GM11168 (cell line): ENCODE data around the gene TEKT5.

Experiments used
- in situ Hi-C: fragments of 300-500 bp; cut with MboI; formaldehyde crosslinking; loops from one replicate; pipeline ENCODE4 v1.12.0; 2022; ENCODE audit warnings: low sequenced_read_pairs; ENCODE audit not compliant: unreplicated experiment

The TEKT5 gene

DNA sequence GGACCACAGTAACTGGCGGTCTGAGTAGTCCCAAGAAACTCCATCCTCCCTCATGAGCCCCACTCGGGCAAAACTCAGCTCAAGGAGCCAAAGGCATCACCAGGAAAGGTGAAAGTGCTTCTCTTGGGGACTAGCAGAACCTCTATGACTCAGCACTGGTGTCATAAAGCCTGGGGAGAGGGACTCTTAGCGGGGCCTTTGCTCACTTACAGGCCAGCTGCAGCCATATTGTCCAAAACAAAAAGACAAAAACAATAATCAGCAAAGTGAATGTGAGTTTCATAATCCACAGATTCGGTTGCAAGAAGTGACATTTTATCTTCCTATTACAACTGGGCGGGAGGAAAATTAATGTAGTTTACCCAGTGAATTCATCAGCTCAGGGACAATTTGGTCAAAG is at the start of gene TEKT5:
Gene TEKT5 (minus strand): TSS at position 101 of the 400 bp plus-strand sequence. CDS start 57 bp downstream, at position 44.
- in situ Hi-C loops = no loop called here

GRCh38 chr16:10743610-10744369 is 49.1 kb upstream of the TEKT5 start, which contains the start of gene NUBP1:
NUBP1 (plus strand) TSS chr16:10743842; CDS start chr16:10743864, 22 bp downstream.
- in situ Hi-C loops = loop anchor here (10.0 kb wide), 1 partner anchor 171 kb away; no protein-coding TSS in a partner anchor

DNA sequence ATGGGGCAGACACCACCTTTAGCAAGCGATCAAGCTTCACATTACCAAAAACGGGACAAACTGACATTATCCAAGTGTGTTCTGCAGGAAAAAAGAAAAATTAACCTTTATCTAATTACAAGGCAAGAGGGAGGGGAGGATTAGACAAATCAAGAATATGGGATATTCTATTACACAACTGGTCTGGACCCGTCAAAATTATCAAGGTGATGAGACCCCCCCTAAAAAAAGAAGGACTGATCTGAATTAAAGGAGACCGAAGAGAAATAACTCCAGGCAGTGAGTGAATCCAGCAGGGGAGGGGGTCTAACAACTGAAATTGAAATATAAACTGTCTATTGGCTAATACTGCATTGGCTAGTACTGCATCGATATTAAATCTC is 48.5 kb upstream of the TEKT5 start:
- in situ Hi-C loops = loop anchor here (10.0 kb wide), 1 partner anchor 172 kb away; no protein-coding TSS in a partner anchor

DNA sequence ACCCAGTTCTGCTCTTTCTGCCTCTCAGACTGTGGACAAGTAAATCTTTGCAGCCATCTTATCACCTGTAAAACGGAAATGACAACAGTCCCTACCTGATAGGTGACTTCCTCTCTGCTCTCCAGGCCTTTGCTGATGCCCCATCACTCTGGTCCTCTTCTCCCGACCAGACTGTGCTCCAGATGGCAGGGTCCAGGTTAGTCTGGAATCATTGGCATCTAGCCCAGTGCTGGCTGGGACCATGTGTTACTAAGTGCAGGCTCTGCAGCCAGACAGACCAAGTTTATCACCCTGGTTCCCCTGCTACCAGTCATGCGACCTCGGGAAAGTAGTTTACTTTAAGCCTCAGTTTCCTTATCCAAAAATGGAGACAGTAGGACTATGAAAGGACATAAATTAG is 47.1 kb upstream of the TEKT5 start:
- in situ Hi-C loops = loop anchor here (10.0 kb wide), 1 partner anchor 173 kb away; no protein-coding TSS in a partner anchor

GRCh38 chr16:10741249-10741648 is 46.5 kb upstream of the TEKT5 start:
- in situ Hi-C loops = loop anchor here (10.0 kb wide), 1 partner anchor 174 kb away; no protein-coding TSS in a partner anchor

DNA sequence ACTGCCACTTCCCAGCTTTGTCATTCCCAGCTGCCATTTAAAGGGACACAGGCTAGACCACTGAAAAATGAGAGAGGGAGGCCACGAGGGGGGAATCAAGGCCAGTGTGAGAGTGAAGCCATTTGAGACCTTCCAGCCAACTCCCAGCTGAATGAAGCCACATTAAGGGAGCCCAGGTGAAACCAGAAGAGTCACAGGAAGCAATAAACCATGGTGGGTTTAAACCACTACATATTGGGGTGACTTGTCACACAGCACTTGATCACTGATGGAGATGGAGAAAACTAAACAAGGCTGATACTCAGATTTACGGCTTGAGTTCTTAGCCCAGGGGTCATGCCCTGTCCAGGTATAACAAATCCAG is 46.1 kb upstream of the TEKT5 start:
- in situ Hi-C loops = loop anchor here (10.0 kb wide), 1 partner anchor 174 kb away; no protein-coding TSS in a partner anchor

GRCh38 chr16:10740000-10740844 is 45.5 kb upstream of the TEKT5 start:
- in situ Hi-C loops = loop anchor here (5.0 to 10.0 kb wide), 4 partner anchors 175 to 493 kb away; no protein-coding TSS in a partner anchor

DNA sequence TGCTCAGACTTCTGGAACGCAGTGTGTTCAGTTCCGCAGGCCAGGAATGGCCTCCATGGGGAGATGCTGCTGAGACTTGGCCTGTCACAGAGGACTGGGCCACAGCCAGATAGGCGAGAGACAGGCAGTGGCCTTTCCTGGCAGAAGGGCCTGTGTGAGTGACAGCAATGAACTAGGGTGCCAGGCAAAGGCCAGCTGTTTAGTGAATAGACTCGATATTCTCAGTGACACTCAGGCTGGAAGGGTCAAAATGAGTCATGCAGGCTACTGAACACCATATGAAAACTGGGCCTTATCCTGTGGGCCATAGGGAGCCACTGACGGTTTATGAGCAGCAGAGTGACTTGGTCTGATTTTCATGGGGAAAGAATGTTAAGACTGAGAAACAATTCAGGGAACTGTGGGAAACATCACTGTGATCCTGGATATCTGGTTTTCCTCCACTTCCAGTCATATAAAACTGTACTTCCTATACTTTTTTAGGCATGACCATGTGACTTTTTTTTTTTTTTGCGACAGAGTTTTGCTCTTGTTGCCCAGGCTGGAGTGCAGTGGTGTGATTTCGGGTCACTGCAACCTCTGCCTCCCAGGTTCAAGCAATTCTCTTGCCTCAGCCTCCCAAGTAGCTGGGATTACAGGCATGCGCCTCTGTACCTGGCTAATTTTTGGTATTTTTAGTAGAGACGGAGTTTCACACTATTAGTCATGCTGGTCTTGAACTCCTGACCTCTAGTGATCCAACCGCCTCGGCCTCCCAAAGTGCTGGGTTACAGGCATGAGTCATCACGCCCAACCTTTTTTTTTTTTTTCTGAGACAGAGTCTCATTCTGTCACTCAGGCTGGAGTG is 43.7 kb upstream of the TEKT5 start:
- in situ Hi-C loops = loop anchor here (5.0 to 10.0 kb wide), 3 partner anchors 221 to 491 kb away; no protein-coding TSS in a partner anchor

DNA sequence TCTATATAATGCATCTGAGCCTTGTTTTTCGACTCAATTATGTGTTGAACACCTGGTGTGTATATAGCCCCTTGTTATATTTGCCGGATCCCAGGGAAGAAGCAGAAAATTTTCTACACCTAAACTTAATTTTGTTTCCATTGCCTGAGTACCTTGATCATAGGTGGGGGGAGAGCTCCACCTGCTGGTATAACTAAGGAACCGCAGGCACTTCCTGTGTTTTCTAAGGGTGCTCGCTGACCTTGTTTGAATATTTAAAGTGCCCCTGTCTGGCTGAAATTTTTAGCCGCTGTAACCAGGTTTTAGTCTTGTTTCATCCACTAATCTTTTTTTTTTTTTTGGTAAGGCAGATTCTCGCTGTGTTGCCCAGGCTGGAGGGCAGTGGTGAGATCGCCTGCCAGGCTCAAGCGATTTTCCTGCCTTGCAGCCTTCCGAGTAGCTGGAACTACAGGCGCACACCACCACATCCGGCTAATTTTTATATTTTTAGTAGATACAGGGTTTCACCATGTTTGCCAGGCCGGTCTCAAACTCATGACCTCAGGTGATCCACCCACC is 42.4 kb upstream of the TEKT5 start:
- in situ Hi-C loops = loop anchor here (5.0 to 10.0 kb wide), 3 partner anchors 220 to 490 kb away; no protein-coding TSS in a partner anchor

- in situ Hi-C loops = loop anchor here (10.0 kb wide), 1 partner anchor 417 kb away; no protein-coding TSS in a partner anchor
These were observed 37.1 kb upstream of the TEKT5 start for GRCh38 chr16:10731790-10732189.

DNA sequence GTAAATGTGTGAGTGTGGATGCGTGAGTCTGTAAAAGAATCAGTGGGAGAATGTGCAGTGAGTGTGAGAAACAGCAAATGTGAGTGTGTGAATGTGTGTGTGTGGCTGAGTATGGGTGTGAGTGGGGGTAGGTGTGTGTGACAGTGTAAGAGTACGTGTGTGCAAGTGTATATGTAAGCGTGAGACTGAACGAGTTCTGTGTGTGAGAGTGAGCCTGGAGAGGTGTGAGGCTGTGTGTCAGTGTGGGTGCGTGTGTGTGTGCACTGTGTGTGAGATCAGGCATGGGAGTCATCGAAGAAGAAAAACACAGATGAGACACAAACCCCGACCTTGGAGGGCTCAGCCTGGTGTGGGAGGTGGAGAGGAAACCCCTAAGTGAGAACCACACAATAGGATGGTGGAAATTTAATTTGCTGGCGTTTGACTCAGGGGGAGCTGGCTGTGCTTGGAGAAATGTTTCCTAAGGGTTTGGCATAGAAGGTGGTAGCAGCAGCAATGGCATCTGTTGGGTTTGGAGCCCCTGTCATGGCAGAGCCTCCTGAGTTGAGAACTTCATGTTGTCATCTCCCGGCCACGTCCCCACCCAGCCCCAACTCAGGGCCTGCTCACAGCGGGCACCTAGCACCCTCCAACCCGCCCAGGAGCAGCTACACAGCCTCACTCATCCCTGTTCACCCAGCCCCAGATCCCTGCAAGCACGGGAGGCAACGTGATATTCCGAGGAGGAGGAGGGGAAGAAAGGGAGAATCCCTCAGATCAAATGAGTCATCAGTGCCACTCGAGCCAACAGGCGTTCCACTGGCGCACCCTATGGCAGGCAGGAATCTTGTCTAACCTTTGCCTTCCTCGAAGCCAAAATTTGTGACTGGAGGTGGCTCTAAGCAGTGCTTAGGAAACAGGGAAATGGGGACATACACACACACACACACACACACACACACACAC is 34.6 kb upstream of the TEKT5 start:
- in situ Hi-C loops = loop anchor here (10.0 kb wide), 1 partner anchor 415 kb away; no protein-coding TSS in a partner anchor

GRCh38 chr16:10728003-10728887 is 33.5 kb upstream of the TEKT5 start:
- in situ Hi-C loops = no loop called here

DNA sequence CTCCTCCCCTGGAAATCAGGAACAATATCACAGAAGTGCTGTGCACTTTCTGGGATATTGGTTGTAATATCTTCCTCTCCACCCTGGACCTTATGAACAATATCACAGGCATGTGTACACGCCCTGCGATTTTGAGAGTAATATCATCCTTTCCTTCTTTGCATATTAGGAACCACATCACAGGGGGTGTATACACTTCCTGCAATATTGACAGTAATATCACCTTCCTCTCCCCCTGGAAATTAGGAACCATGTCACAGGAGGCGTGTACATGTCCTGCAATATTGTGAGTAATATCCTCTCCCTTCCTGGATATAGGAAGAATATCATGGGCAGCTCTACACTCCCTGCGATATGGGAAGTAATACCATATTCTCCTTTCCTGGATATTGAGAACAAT is 14.2 kb upstream of the TEKT5 start:
- in situ Hi-C loops = no loop called here

DNA sequence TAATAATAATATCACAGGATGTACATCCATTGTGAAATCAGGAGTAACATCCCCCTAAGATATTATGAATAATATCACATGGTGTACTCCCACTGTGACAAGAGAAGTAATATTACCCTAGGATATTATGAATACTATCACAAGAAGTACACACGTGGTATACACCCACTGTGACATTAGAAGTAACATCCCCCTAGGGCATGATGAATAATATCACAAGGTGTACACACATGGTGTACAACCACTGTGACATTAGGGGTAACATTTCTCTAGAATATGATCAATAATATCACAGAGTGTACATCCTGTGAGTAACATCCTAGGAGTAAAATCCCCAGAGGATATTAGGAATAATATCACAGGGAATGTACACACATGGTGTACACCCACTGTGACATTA is 5.0 kb upstream of the TEKT5 start:
- in situ Hi-C loops = no loop called here

DNA sequence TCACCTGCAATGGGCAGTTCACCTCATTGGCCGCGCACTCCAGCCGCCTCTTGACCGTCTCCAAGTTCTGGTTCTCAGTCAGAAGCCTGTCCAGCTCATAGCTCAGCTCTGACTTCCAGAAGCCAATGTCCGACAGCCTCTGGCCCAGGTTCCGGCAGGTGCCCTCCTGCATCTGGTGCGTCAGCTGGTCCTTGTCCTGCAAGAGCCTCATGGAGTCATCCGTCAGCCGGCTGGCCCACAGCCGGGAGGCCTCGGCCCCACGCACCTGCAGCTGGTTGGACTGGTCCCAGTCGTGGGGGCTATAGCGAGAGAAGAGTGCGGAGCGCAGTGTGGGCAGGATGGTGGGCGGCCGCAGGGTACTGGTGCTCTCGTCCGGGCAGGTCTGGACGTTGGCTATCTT is 424 bp downstream of the TEKT5 start:
- in situ Hi-C loops = no loop called here

GRCh38 chr16:10693889-10694288 is 841 bp downstream of the TEKT5 start:
- in situ Hi-C loops = no loop called here

DNA sequence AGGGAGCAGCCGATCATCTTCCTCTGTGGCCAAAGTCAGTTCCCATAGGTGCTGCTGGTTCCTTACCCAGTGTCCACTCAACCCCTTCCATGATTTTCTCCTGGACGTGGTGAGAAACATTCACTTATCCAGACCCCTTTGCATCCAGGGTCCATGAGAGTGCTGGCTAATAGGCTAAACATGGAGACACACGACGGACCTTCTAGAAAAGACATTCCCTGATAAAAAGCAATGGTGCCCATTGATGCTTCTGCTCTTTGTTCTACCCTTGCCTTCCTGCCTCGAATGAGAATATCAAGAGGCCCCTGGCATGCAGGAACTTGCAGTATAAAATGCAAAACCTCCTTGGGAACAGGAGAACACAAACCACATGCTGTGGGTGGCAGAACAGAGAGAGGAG is 2.3 kb downstream of the TEKT5 start:
- in situ Hi-C loops = no loop called here
